ENCODE measurements around the gene PPP2CA. TPM values are rescaled to one million over a fixed set of nuclear protein-coding genes. Genes with fewer than 3 reads are reported as not detected.
A peak's percentile ranks its signal among the peaks of the same experiment; 100 is the strongest.

Gene PPP2CA
- total and polyA plus RNA-seq, 11 donors, result 59.7 to 219 (median 171) TPM

- DNase-seq, result no peak
- no peaks in the 10 kb centered on the region for H3K27me3 ChIP-seq
- no peak overlapping the region for H3K27ac ChIP-seq
- intact Hi-C loops (cut with DNase I), result no loop called here
- H3K36me3 ChIP-seq, result peaks cover 0 to 45% (median 41%) of the 10 kb centered on the region in 9 donors
- no peaks in the 10 kb centered on the region for H3K9me3 ChIP-seq
- TF ChIP-seq CTCF (IDR thresholded peaks at IDR 0.05) (no peak), POLR2A (IDR thresholded peaks at IDR 0.05) (no peak)
- ATAC-seq, result peak in 1 of 4 donors; percentile 40
- no peak overlapping the region for H3K4me3 ChIP-seq
- peaks cover 3 to 66% (median 45%) of the 10 kb centered on the region in 12 donors for H3K4me1 ChIP-seq
- WGBS, 4 donors, result 72 to 78% (median 76%) methylated on average over 7 of the region's 7 CpGs
Observed at GRCh38 chr5:134206627-134207160, 19.2 kb downstream of the PPP2CA start.

GRCh38 chr5:134204575-134204974, 21.3 kb downstream of the PPP2CA start:
- 71 to 80% (median 78%) methylated on average over 4 of the region's 4 CpGs for WGBS, 4 donors
- no peak overlapping the region for H3K27ac ChIP-seq
- H3K4me3 ChIP-seq, result no peak overlapping the region
- H3K27me3 ChIP-seq, result no peaks in the 10 kb centered on the region
- no peaks in the 10 kb centered on the region for H3K9me3 ChIP-seq
- intact Hi-C loops (cut with DNase I), result no loop called here
- peaks cover 0 to 66% (median 62%) of the 10 kb centered on the region in 9 donors for H3K36me3 ChIP-seq
- TF ChIP-seq CTCF (IDR thresholded peaks at IDR 0.05) (no peak), POLR2A (IDR thresholded peaks at IDR 0.05) (no peak)
- no peak for ATAC-seq
- no peak for DNase-seq
- peaks cover under 1 to 47% (median 28%) of the 10 kb centered on the region in 12 donors for H3K4me1 ChIP-seq

- ATAC-seq, result no peak
- Histone ChIP-seq H3K4me3 (no peak overlapping the region), H3K4me1 (peaks cover 0 to 37% (median 18%) of the 10 kb centered on the region in 12 donors), H3K36me3 (peaks cover 0 to 75% (median 72%) of the 10 kb centered on the region in 9 donors), H3K27ac (no peak overlapping the region), H3K9me3 (no peaks in the 10 kb centered on the region), H3K27me3 (no peaks in the 10 kb centered on the region)
- 90 to 99% (median 97%) methylated on average over 3 of the region's 3 CpGs for WGBS, 4 donors
- TF ChIP-seq CTCF (IDR thresholded peaks at IDR 0.05), result no peak
- no peak for TF ChIP-seq POLR2A (IDR thresholded peaks at IDR 0.05)
- intact Hi-C loops (cut with DNase I), result no loop called here
- DNase-seq, result no peak
Observed at GRCh38 chr5:134203630-134204029, 22.2 kb downstream of the PPP2CA start.

- H3K27ac ChIP-seq, result peak overlapping the region in 9 of 12 donors; percentile 10 to 63 (median 50)
- no peak overlapping the region for H3K4me3 ChIP-seq
- H3K27me3 ChIP-seq, result no peaks in the 10 kb centered on the region
- H3K36me3 ChIP-seq, result peaks cover 0 to 68% (median 57%) of the 10 kb centered on the region in 9 donors
- H3K9me3 ChIP-seq, result no peaks in the 10 kb centered on the region
- ATAC-seq, result no peak
- intact Hi-C loops (cut with DNase I), result loop anchor here in 1 of 10 donors (10.0 kb wide), 1 partner anchor 49 kb away; no protein-coding TSS in a partner anchor
- peaks cover 0 to 12% (median 0%) of the 10 kb centered on the region in 12 donors for H3K4me1 ChIP-seq
- no peak for TF ChIP-seq CTCF (IDR thresholded peaks at IDR 0.05)
- TF ChIP-seq POLR2A (IDR thresholded peaks at IDR 0.05), result no peak
- WGBS, 4 donors, result 51 to 59% (median 55%) methylated on average over 5 of the region's 5 CpGs
- no peak for DNase-seq
Observed at GRCh38 chr5:134195666-134196065, 30.2 kb downstream of the PPP2CA start.

Measured in heart left ventricle (tissue), 16 donors.